AG09309 (cell line): Measurements from ENCODE around the gene RNF175.

Source experiments
- DNase-seq: peaks from one replicate; pipeline ENCODE4 v3.0.0-alpha.2; 2010; ENCODE audit warnings: low read depth
- H3K4me3 ChIP-seq: 2 replicates; pipeline ENCODE4 v1.5.1; 2011; ENCODE audit warnings: mild to moderate bottlenecking, low read depth, low read length, moderate library complexity; ENCODE audit not compliant: control insufficient read depth
- TF ChIP-seq, protein P1 (sequence below): IDR thresholded peaks from 2 replicates; pipeline ENCODE4 v1.5.1; 2011; ENCODE audit warnings: mild to moderate bottlenecking, low read depth, low read length, inconsistent platforms; ENCODE audit not compliant: insufficient read depth, control insufficient read depth; ENCODE audit errors: missing control alignments

RNF175 gene

DNA sequence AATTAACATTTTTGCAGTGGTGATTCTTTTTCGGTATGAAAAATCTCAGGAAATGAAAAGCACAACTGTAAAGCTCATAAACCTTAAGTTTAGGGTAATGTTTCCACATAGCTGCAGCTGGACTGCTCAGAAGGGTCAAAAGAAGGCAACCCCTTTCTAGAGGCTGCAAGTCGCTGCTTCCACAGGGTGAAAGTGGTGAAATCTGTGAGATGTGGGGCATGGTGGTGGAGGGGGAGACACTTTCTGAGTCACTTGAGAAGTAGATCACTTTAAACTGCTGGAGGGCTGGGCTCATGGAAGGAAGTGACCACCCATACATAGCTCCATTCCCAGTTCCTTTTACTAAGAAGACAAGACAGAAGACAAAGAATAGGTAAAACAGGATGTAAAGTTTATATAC, 20.4 kb upstream of the RNF175 start:
- TF ChIP-seq, protein P1, sequence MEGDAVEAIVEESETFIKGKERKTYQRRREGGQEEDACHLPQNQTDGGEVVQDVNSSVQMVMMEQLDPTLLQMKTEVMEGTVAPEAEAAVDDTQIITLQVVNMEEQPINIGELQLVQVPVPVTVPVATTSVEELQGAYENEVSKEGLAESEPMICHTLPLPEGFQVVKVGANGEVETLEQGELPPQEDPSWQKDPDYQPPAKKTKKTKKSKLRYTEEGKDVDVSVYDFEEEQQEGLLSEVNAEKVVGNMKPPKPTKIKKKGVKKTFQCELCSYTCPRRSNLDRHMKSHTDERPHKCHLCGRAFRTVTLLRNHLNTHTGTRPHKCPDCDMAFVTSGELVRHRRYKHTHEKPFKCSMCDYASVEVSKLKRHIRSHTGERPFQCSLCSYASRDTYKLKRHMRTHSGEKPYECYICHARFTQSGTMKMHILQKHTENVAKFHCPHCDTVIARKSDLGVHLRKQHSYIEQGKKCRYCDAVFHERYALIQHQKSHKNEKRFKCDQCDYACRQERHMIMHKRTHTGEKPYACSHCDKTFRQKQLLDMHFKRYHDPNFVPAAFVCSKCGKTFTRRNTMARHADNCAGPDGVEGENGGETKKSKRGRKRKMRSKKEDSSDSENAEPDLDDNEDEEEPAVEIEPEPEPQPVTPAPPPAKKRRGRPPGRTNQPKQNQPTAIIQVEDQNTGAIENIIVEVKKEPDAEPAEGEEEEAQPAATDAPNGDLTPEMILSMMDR = no peak
- no peak for DNase-seq
- H3K4me3 ChIP-seq = no peak overlapping the region

DNA sequence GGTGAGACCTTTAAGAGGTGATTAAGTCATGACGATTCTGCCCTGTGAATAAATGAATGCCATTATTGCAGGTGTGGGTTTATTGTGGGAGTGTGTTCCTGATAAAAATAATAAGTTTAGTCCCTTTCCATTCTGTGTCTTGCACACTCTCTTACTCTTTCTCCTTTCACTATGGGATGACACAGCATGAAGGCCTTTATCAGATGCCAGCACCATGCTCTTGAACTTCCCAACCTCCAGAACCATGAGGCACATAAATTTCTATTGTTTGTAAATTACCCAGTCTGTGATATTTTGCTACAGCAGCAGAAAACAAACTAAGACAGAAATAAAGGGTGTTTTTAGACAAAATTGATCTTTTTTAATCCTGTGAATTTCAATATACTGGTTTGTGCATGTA, 18.6 kb upstream of the RNF175 start:
- TF ChIP-seq, protein P1 = no peak
- DNase-seq = no peak
- H3K4me3 ChIP-seq = no peak overlapping the region

DNA sequence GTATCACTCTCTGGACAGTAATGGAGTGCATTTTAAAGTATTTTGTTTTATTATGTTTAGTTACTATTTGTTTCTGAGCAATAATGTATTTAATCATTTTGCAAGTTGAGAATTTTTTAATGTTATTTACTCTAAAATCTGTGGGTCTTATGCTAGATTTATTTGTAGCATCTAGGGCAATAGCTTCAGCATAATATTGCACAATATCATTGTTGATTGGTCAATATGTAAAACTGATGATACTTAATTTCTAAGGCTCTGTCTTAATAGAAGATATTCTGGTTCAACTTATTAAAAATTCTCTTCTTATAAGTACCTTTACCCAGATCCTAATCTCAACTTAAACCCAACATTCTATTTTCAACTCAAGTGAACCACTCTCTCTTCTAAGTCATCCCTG, 17.6 kb upstream of the RNF175 start:
- no peak for DNase-seq
- TF ChIP-seq, protein P1 = no peak
- H3K4me3 ChIP-seq = no peak overlapping the region

DNA sequence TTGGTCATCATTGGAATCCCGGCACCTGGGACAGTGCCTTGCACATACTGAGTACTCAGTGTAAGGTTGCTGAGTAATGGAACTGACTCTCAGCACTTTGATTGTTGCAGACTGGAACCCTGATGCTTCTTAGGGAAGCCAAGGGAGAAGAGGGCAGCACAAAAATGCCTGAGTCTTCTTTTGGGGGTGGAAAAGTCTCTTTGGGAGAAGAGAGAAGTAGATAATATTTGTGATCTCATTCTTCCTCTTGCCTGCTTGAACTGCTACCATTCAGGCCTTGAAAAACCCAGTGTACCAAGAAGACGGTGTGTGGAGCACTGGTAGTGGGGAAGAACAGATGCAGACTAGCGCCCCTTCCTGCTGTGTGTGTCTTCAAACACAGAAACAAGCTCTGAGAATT, 16.8 kb upstream of the RNF175 start:
- no peak overlapping the region for H3K4me3 ChIP-seq
- no peak for DNase-seq
- TF ChIP-seq, protein P1 = no peak

DNA sequence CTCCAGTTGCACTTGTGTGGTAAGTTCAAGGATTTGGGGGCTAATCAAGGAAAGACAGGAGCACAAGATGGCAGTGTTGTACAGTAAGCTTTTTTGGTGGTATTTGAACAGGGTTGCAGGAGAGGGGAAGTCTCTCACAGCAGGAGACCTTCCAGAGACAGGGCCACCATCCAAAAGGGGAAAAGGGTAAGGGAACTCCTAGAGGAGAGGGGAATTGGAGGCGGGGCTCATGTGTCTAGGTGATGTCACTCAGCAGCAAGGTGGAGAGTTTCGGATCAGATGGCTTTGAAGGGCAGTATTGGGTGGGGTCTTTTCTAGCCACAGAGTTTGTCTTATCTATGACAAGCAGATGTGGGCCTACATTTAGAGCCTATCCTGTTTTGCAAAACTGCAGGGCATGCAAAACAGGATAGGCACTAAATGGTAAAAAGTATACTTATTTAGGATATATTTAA, 13.4 kb upstream of the RNF175 start:
- no peak overlapping the region for H3K4me3 ChIP-seq
- DNase-seq = no peak
- TF ChIP-seq, protein P1 = peak; percentile 30

DNA sequence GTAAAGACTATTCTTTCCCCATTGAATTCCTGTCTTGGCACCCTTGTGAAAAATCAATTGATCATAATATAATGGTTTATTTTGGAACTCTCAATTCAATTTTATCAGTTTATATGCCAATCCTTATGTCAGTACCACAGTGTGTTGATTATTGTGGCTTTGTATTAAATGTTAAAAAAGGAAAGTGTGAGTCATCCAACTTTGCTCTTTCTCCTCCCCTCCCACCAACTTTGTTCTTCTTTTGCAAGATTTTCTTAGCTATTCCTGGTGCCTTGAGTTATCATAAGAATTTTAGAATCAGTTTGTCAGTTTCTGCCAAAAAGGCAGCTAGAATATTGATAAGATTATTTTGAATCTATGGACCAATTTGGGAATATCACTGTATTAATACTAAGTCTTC, 11.2 kb upstream of the RNF175 start:
- TF ChIP-seq, protein P1 = no peak
- no peak for DNase-seq
- H3K4me3 ChIP-seq = no peak overlapping the region

DNA sequence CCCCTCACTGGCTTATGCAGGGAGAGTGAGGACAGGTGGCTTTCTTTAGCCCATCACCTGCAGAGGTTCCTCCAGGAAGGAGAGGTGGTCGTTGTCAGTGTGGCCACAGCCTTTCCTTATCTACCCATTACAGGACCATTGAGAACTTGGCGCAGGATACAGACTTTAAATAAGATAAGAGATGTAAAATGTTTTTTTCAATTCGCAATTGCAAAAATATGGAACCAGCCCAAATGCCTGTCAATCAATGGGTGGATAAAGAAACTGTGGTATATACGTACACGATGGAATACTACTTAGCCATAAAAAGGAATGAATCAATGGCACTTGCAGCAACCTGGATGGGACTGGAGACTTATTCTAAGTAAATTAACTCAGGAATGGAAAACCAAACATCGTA, 6.9 kb upstream of the RNF175 start:
- TF ChIP-seq, protein P1 = no peak
- H3K4me3 ChIP-seq = no peak overlapping the region
- DNase-seq = no peak
